GM18951 (cell line): Measurements from ENCODE around the gene FRRS1L.

Experiments
- POLR2A ChIP-seq: IDR thresholded peaks from 4 replicates; pipeline ENCODE4 v1.6.1; 2011; ENCODE audit warnings: mild to moderate bottlenecking; ENCODE audit not compliant: insufficient read length, insufficient read depth; ENCODE audit errors: extremely low read depth
- in situ Hi-C: fragments of 300-500 bp; cut with MboI; formaldehyde crosslinking; loops from one replicate; pipeline ENCODE4 v1.12.0; 2022; ENCODE audit warnings: low sequenced_read_pairs, mixed read lengths, inconsistent platforms; ENCODE audit not compliant: unreplicated experiment

FRRS1L gene

DNA sequence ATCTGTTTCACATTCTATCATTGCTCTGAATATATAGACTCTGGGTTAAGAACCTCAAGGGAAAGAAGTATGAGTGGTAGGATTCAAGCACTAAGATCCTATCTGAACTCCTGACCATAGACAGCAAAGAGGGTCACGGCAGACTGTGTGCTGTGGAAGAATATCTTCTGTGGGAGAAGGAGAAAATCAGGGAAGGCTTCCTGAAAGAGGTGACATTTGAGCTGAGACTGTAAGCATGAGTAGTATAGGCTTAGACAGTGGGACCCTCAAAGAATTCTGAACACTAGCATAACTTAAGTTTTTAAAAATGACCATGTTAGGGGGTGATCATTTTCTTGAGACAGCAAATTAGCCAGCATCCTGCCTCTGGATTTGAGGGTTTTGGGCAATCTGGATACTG is 3.9 kb downstream of the FRRS1L start:
- in situ Hi-C loops, result no loop called here
- TF ChIP-seq POLR2A, result no peak

DNA sequence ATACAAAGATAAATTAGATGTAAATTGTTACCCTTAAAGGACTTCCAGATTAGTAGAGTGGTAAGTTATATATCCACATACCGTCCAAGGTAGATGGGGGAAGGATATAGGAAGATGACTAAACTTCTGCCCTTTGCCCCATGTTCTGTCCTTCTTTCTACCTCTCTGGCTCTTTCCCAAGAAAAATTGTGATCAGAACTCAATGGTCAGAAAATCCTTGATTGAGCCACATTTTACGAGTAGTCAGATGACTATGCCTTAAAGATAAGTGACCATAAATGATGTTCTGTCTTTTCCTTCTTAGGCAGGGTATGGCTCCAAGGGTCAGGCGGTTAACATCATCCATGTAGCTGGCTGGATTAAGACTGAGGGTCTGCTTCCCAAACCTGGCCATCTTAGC is 4.4 kb downstream of the FRRS1L start:
- no peak for TF ChIP-seq POLR2A
- in situ Hi-C loops, result no loop called here

DNA sequence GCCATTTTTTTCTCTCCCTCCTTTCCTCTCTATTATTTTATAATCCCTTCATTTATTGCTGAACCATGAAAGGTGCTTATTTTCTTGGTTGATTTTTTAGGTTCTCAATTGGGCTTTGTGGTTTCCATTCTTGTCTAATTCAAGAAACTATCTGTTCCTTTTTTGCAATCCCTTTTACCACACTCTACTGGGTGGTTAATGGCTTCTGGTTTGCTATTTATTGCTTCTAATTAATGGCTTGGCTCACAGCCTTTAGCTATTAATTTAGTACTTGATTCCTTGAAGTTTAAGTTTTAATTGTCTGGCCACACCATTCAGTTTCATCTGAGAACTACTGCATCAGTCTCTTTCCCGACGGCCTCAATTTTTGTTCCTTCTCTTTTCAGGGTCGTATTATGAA is 5.6 kb downstream of the FRRS1L start:
- TF ChIP-seq POLR2A, result no peak
- in situ Hi-C loops, result no loop called here

DNA sequence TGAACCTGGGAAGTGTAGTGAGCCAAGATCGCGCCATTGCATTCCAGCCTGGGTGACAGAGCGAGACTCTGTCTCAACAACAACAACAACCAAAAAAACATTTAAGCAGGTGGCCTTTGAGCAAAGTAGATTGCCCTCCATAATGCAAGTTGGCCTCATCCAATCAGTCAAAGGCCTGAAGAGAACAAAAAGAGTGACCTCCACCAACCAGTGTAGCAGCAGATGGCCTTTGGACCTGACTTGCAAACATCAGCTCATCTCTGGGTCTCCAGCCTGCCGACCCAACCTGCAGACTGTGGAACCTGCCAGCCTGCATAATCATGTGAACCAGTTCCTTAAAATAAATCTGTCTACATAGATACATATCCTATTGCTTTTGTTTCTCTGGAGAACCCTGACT is 7.5 kb downstream of the FRRS1L start:
- no peak for TF ChIP-seq POLR2A
- in situ Hi-C loops, result no loop called here

DNA sequence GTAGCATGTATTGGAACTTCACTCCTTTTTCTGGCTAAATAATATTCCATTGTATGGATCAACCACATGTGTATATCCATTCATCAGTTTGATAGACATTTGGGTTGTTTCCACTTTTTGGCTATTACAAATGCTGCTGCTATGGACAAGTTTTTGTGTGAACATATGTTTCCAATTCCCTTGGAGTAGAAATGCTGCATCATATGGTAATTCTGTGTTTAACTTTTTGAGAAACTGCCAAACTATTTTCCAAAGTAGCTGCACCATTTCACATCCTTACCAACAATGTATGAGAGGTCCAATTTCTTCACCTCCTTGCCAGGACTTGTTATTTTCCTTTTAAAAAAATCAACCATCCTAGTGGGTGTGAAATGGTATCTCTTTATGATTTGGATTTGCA is 8.4 kb downstream of the FRRS1L start:
- in situ Hi-C loops, result no loop called here
- TF ChIP-seq POLR2A, result no peak

DNA sequence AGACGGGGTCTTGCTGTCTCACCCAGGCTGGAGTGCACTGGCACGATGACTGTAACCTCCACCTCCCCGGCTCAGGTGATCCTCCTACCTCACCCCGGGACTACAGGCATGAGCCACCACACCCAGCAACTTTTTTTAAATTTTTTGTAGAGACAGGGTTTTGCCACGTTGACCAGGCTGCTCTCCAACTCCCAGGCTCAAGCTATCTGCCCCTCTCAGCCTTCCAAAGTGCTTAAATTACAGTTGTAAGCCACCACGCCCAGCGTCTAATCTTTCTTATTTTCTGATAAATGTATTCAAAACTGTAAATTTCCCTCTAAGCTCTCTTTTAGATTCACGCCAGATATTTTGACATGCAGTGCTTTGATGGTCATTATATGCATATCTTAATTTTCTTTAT is 10.3 kb downstream of the FRRS1L start:
- in situ Hi-C loops, result no loop called here
- no peak for TF ChIP-seq POLR2A

DNA sequence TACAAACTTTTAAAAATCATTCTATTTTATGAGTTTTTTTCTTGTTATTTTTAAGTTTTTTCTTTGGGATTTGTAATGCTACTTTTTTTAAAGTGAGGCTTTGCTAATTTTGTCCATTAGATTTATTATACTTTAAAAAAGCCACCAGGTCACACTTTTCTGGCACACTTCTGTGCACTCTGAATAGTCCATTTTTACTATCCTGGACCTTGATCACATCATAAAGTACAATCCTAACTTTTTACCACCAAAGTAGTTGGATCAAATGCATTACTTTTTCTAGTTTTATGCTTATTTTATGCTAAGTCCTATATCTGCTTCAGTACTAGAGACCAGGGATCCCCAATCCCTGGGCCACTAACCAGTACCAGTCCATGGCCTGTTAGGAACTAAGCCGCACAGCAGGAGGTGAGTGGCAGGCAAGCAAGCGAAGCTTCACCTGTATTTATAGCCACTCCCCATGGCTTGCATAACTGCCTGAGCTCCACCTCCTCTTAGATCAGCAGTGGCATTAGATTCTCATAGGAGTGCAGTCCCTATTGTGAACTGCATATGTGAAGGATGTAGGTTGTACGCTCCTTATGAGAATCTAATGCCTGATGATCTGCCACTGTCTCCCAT is 16.0 kb downstream of the FRRS1L start:
- in situ Hi-C loops, result no loop called here
- no peak for TF ChIP-seq POLR2A

DNA sequence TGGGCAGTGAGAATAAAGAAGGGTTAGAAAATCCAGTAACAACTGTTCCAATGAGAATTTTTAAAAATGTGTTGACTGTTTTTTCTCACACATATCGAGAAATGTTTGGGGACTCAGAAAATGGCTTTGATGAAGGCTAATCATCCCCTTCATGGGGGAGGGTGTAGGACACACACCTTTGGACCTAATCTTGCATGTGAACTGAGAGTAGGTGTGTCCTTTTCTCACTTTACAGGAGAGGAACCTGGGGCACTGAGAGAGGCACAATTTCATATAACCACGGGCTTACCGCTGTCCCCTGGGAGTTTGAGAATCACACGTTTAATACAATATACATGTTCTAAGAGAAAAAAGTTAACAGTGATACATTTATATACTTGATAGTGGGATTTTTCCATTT is 17.3 kb downstream of the FRRS1L start:
- in situ Hi-C loops, result no loop called here

DNA sequence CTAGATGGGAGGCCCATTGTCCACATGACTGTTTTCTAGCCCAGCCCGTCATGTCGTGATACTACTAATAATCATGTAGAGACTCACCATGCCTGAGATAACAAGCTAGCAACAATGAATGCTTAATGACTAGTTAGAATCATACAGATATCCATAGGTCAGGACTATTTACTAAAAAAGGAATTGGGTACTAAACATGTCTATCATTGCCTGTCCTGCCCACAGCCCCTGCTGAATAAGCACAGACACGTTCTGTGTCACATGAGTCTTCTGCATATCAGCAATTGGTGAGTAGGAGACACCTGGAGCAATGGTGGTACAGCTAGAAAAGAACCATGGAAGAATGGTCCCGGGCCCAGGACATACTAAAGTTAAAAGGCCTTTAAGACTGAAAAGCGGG is 18.0 kb downstream of the FRRS1L start:
- in situ Hi-C loops, result no loop called here

More for the DNA sequence above, 17.3 kb downstream of the FRRS1L start:
- no peak for TF ChIP-seq POLR2A

DNA sequence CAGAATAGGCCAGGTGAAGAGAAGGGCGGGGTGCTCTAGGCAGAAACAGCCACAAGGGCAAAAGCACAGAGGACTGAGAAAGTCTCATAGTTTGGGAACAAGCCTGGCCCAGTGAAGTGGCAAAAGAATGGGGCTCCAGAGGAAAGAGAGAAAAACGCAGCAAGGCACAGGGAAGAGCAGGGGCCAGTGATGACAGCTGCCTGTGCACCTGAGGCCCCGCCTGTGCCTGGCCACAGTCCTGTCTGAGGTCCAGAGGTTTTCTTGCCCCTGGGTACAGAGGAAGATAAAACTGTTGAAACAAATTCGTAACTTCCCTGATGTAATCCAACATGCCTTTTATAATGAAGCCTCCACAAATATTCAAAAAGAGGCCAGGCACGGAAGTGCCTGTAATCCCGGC is 22.0 kb downstream of the FRRS1L start:
- in situ Hi-C loops, result no loop called here
- no peak for TF ChIP-seq POLR2A

More for the DNA sequence above, 18.0 kb downstream of the FRRS1L start:
- TF ChIP-seq POLR2A, result no peak

DNA sequence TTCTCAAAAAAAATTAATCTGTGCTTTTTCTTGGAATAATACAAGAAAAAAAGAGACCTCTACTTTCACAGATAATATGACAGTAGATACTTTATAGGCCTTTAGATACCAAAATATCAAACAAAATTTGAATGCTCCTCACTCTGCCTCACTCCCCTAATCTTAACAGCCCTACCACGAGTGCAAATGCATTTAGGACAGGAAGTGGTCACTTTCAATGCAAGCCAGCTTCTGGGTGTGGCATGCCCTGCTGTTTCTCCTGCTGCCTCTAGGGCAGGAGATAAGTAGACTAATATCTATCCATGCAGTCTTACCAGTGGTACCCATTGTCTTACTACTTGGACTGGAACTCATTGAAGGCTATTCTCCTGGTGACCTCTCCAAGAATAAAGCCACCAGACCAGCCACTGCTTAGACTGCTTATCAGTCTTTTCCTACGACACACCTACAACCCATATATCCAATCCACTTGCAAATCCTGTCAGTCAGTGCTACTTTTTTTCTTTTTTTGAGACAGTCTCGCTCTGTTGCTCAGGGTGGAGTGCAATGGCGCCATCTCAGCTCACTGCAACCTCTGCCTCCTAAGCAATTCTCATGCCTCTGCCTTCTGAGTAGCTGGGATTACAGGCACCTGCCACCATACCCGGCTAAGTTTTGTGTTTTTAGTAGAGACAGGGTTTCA is 23.0 kb downstream of the FRRS1L start:
- in situ Hi-C loops, result no loop called here
- no peak for TF ChIP-seq POLR2A

DNA sequence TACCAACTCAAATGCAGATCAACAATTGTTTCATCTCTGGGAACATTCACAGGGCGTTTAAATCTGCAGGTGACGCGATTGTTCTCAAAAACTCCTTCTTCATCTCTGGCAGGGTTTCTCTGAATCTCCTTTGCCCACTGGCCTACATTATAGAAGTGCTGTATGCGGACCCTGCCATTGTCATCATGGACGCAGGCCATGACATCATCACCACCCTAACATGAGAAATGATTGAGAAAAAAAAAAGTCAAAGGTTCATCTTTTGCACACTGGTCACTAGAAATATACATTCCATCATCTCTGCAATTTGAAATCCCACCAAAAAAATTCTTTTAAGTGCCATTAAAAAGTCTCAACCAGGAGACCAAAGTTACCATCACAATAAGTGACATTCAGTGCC is 25.7 kb downstream of the FRRS1L start:
- in situ Hi-C loops, result no loop called here
- TF ChIP-seq POLR2A, result no peak

DNA sequence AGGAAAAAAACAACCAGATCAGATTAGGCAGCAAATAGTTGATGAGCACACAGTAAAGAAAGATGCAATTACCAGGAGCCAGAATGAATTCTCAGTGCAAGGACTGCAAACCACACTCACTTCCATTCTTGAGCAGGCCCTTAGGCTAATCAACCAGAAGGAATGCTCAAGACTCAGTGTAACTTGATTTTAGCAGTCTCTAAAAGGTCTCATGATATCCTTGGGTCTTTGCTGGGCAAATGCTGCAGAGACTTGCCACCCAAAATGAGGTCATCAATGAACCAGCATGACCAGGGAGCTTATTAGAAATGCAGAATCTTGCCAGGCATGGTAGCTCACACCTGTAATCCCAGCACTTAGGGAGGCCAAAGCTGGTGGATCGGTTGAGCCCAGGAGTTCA is 27.2 kb downstream of the FRRS1L start:
- in situ Hi-C loops, result no loop called here
- no peak for TF ChIP-seq POLR2A

DNA sequence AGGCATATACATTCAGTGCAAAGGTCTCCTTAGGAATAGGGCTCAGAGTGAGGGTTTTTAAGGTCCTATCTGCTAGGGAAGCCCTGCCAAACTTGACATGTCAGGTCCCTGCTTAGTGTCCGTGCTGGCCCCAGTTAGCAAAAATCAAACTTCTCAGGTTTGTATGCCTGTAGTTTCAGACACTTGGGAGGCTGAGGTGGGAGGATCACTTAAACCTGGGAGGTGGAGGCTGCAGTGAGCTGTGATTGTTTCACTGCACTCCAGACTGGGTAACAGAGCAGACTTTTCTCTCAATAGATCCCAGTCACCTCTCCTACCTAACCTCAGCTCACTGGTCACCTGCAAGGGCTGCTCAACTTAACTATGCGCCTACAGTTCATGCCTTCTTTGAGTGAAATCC is 28.6 kb downstream of the FRRS1L start:
- no peak for TF ChIP-seq POLR2A
- in situ Hi-C loops, result no loop called here
